ENCODE data around the gene CROCC2.

The CROCC2 gene

GRCh38 chr2:240995041-240996021, 89.2 kb downstream of the CROCC2 start:
- no peak for TF ChIP-seq CTCF (IDR thresholded peaks at IDR 0.05; ENCODE audit: low read depth, low read length, missing control alignments)
- no peak overlapping the region for H3K4me3 ChIP-seq (ENCODE audit: low read depth, low read length)
- DNase-seq (ENCODE audit: low read depth): no peak

GRCh38 chr2:240996161-240996833, 90.2 kb downstream of the CROCC2 start:
- DNase-seq (ENCODE audit: low read depth): no peak

GRCh38 chr2:240996834-240997140, 90.7 kb downstream of the CROCC2 start:
- H3K4me3 ChIP-seq (ENCODE audit: low read depth, low read length): no peak overlapping the region
- TF ChIP-seq CTCF (IDR thresholded peaks at IDR 0.05; ENCODE audit: low read depth, low read length, missing control alignments): no peak
- no peak for DNase-seq (ENCODE audit: low read depth)

More at GRCh38 chr2:240996161-240996833, 90.2 kb downstream of the CROCC2 start:
- no peak overlapping the region for H3K4me3 ChIP-seq (ENCODE audit: low read depth, low read length)
- no peak for TF ChIP-seq CTCF (IDR thresholded peaks at IDR 0.05; ENCODE audit: low read depth, low read length, missing control alignments)

GRCh38 chr2:240997141-240997855, 91.2 kb downstream of the CROCC2 start:
- H3K4me3 ChIP-seq (ENCODE audit: low read depth, low read length): no peak overlapping the region
- no peak for TF ChIP-seq CTCF (IDR thresholded peaks at IDR 0.05; ENCODE audit: low read depth, low read length, missing control alignments)

GRCh38 chr2:240997856-240998705, 91.9 kb downstream of the CROCC2 start, which contains the start of gene SNED1:
Gene SNED1, plus strand, starts transcription at chr2:240998618. Its CDS starts 220 bp downstream, at chr2:240998838.
- no peak for DNase-seq (ENCODE audit: low read depth)
- peak within 1 kb of the TSS; percentile 42 for H3K4me3 ChIP-seq (ENCODE audit: low read depth, low read length)
- TF ChIP-seq CTCF (IDR thresholded peaks at IDR 0.05; ENCODE audit: low read depth, low read length, missing control alignments): no peak

More at GRCh38 chr2:240997141-240997855, 91.2 kb downstream of the CROCC2 start:
- DNase-seq (ENCODE audit: low read depth): no peak

GRCh38 chr2:240998706-240998994, 92.5 kb downstream of the CROCC2 start:
- DNase-seq (ENCODE audit: low read depth): no peak
- no peak overlapping the region for H3K4me3 ChIP-seq (ENCODE audit: low read depth, low read length)
- TF ChIP-seq CTCF (IDR thresholded peaks at IDR 0.05; ENCODE audit: low read depth, low read length, missing control alignments): no peak
